Measurements from ENCODE around the gene MAP4K2.

- TF ChIP-seq CTCF (IDR thresholded peaks at IDR 0.05): no peak
- no peak for TF ChIP-seq POLR2A (IDR thresholded peaks at IDR 0.05)
Measured at GRCh38 chr11:64770120-64770519, 32.9 kb downstream of the MAP4K2 start.
